H1 (cell line): ENCODE results near the gene MGMT. TPM values are rescaled to one million over a fixed set of nuclear protein-coding genes. Genes with fewer than 3 reads are reported as not detected.

Experiments
- CTCF ChIA-PET: fragments of 300-600 bp; sonication (Branson Sonifier 250); formaldehyde crosslinking; loops from one replicate; lab custom pipeline; 2021; ENCODE audit not compliant: partially characterized antibody; lab: Charles Lee
- POLR2A ChIA-PET: fragments of 300-600 bp; sonication (Branson Sonifier 250); formaldehyde crosslinking; loops from one replicate; lab custom pipeline; 2021; ENCODE audit warnings: inconsistent platforms; ENCODE audit not compliant: partially characterized antibody; lab: Charles Lee
- DNase-seq, 2 experiments: peaks; one replicate each; pipeline versions ENCODE4 v3.0.0 to v3.0.0-alpha.2; 2010 to 2022; ENCODE audit warnings: low spot score in 2 of 2, low read depth in 1 of 2, mixed read lengths in 1 of 2
- FAIRE-seq: peaks from 2 replicates; lab custom pipeline; 2011; peaks lifted over from hg19 to GRCh38; lab: Jason Lieb, UNC
- H2AFZ ChIP-seq: 2 replicates; pipeline ENCODE4 v1.8.1; 2012; ENCODE audit warnings: low read length, inconsistent platforms
- H2AK5ac ChIP-seq: 2 replicates; pipeline ENCODE4 v1.6.1; 2013; ENCODE audit warnings: low read depth, low read length
- H2BK120ac ChIP-seq: replicated peaks from 2 replicates; pipeline ENCODE3; 2013; ENCODE audit warnings: low read depth, low read length, inconsistent platforms
- H2BK12ac ChIP-seq: 2 replicates; pipeline ENCODE4 v1.6.1; 2013; ENCODE audit warnings: low read depth, low read length
- H2BK15ac ChIP-seq: 2 replicates; pipeline ENCODE4 v1.6.1; 2013; ENCODE audit warnings: low read length
- H2BK20ac ChIP-seq: 2 replicates; pipeline ENCODE4 v1.6.1; 2013; ENCODE audit warnings: low read length
- H2BK5ac ChIP-seq: 2 replicates; pipeline ENCODE4 v1.6.1; 2013; ENCODE audit warnings: low read depth, low read length
- H3K14ac ChIP-seq: 2 replicates; pipeline ENCODE4 v1.6.1; 2013; ENCODE audit warnings: inconsistent platforms; ENCODE audit not compliant: insufficient read length
- H3K18ac ChIP-seq: 2 replicates; pipeline ENCODE4 v1.6.1; 2013; ENCODE audit warnings: low read length; ENCODE audit errors: extremely low read depth
- H3K23ac ChIP-seq: 2 replicates; pipeline ENCODE4 v1.6.1; 2013; ENCODE audit warnings: inconsistent platforms; ENCODE audit not compliant: insufficient read length
- H3K23me2 ChIP-seq: 2 replicates; pipeline ENCODE4 v1.6.1; 2013; ENCODE audit warnings: low read depth, low read length
- H3K27ac ChIP-seq: 2 replicates; pipeline ENCODE4 v1.6.1; 2011; ENCODE audit warnings: low read depth, low read length, inconsistent platforms
- H3K27me3 ChIP-seq, 4 experiments: replicated peaks in 1 of 4; 1 replicate in 1 of 4; 2 replicates in 3 of 4; pipeline versions ENCODE4 v1.6.1 to v1.8.1; 2011 to 2013; ENCODE audit warnings: low read length in 3 of 4, mild to moderate bottlenecking in 3 of 4, inconsistent platforms in 2 of 4, mixed read lengths in 2 of 4, moderate library complexity in 1 of 4; ENCODE audit not compliant: control insufficient read depth in 3 of 4, insufficient read depth in 3 of 4; ENCODE audit errors: extremely low read depth in 1 of 4
- H3K36me3 ChIP-seq, 4 experiments: 2 replicates each; pipeline versions ENCODE4 v1.6.1 to v1.8.1; 2011 to 2013; ENCODE audit warnings: mild to moderate bottlenecking in 4 of 4, low read length in 3 of 4, moderate library complexity in 2 of 4, control low read depth in 1 of 4, inconsistent platforms in 1 of 4; ENCODE audit not compliant: insufficient read depth in 4 of 4, control insufficient read depth in 2 of 4
- H3K4ac ChIP-seq: replicated peaks from 2 replicates; pipeline ENCODE3; 2013; ENCODE audit warnings: low read length, low read depth, mixed read lengths, inconsistent platforms; ENCODE audit not compliant: insufficient read length
- H3K4me1 ChIP-seq, 4 experiments: replicated peaks in 1 of 4; 1 replicate in 1 of 4; 2 replicates in 3 of 4; pipeline versions ENCODE4 v1.6.1 to v1.8.1; 2011 to 2013; ENCODE audit warnings: low read length in 3 of 4, inconsistent platforms in 2 of 4, mixed read lengths in 1 of 4; ENCODE audit not compliant: insufficient read depth in 4 of 4, control insufficient read depth in 3 of 4
- H3K4me2 ChIP-seq, 2 experiments: 2 replicates each; pipeline versions ENCODE4 v1.6.1 to v1.8.1; 2011 to 2013; ENCODE audit warnings: low read depth in 2 of 2, low read length in 2 of 2, control low read depth in 1 of 2, inconsistent platforms in 1 of 2, mild to moderate bottlenecking in 1 of 2; ENCODE audit not compliant: insufficient read depth in 1 of 2
- H3K4me3 ChIP-seq, 4 experiments: fragments of 200-600, 300-600 bp in 1 of 4; sonication (generic), shearing (Covaris generic), sonication (Bioruptor Twin) in 1 of 4; 2 replicates each; pipeline versions ENCODE4 v1.5.1 to v1.8.1; 2011 to 2016; ENCODE audit warnings: low read length in 4 of 4, low read depth in 3 of 4, control low read depth in 2 of 4, inconsistent platforms in 2 of 4, mild to moderate bottlenecking in 2 of 4, mixed read lengths in 1 of 4, moderate library complexity in 1 of 4; ENCODE audit not compliant: insufficient read depth in 2 of 4; ENCODE audit errors: extremely low read depth in 1 of 4
- H3K56ac ChIP-seq: replicated peaks from 2 replicates; pipeline ENCODE3; 2013; ENCODE audit warnings: low read depth, mild to moderate bottlenecking, mixed read lengths, low read length, inconsistent platforms; ENCODE audit not compliant: insufficient read length
- H3K79me1 ChIP-seq: 2 replicates; pipeline ENCODE4 v1.6.1; 2013; ENCODE audit warnings: low read depth, low read length, control low read depth
- H3K79me2 ChIP-seq, 2 experiments: 2 replicates each; pipeline versions ENCODE4 v1.6.1 to v1.8.1; 2012 to 2013; ENCODE audit warnings: low read length in 2 of 2, mild to moderate bottlenecking in 2 of 2, inconsistent platforms in 1 of 2; ENCODE audit not compliant: insufficient read depth in 2 of 2, control insufficient read depth in 1 of 2
- H3K9ac ChIP-seq, 4 experiments: replicated peaks in 1 of 4; 1 replicate in 1 of 4; 2 replicates in 3 of 4; pipeline versions ENCODE4 v1.6.1 to v1.8.1; 2011 to 2013; ENCODE audit warnings: low read depth in 3 of 4, low read length in 3 of 4, control low read depth in 2 of 4, mild to moderate bottlenecking in 2 of 4, moderate library complexity in 2 of 4, inconsistent platforms in 1 of 4; ENCODE audit errors: extremely low read depth in 1 of 4
- H3K9me3 ChIP-seq, 2 experiments: 2 replicates each; pipeline versions ENCODE4 v1.6.1 to v1.8.1; 2012 to 2013; ENCODE audit warnings: mild to moderate bottlenecking in 2 of 2, moderate library complexity in 2 of 2, control low read depth in 1 of 2, inconsistent platforms in 1 of 2, low read depth in 1 of 2, low read length in 1 of 2, mixed read lengths in 1 of 2; ENCODE audit not compliant: insufficient read depth in 2 of 2
- H4K20me1 ChIP-seq, 2 experiments: replicated peaks in 1 of 2; 2 replicates each; pipeline versions ENCODE3 to v1.8.1; 2011 to 2013; ENCODE audit warnings: inconsistent platforms in 2 of 2, low read length in 2 of 2, mild to moderate bottlenecking in 1 of 2; ENCODE audit not compliant: insufficient read depth in 2 of 2, control insufficient read depth in 1 of 2
- H4K5ac ChIP-seq: 2 replicates; pipeline ENCODE4 v1.6.1; 2013; ENCODE audit warnings: low read length, low read depth, mixed read lengths, inconsistent platforms; ENCODE audit not compliant: insufficient read length
- H4K8ac ChIP-seq: 2 replicates; pipeline ENCODE4 v1.8.0; 2013; ENCODE audit warnings: mild to moderate bottlenecking, moderate library complexity, low read length, inconsistent platforms; ENCODE audit not compliant: insufficient read depth; ENCODE audit errors: extremely low read depth
- H4K91ac ChIP-seq: replicated peaks from 2 replicates; pipeline ENCODE3; 2013; ENCODE audit warnings: low read length, mixed read lengths, inconsistent platforms; ENCODE audit not compliant: insufficient read length
- BACH1 ChIP-seq: IDR thresholded peaks from 2 replicates; pipeline ENCODE4 v1.6.1; 2012; ENCODE audit warnings: low read length, improper control_type of control experiment
- HDAC6 ChIP-seq: IDR thresholded peaks from one replicate; pipeline ENCODE4 v1.7.1; 2012; ENCODE audit warnings: low read depth, mild to moderate bottlenecking, inconsistent platforms, low read length, moderate library complexity
- JUN ChIP-seq: IDR thresholded peaks from 2 replicates; pipeline ENCODE4 v1.6.1; 2011; ENCODE audit warnings: low read depth, mild to moderate bottlenecking, improper control_type of control experiment, low read length
- SP4 ChIP-seq: IDR thresholded peaks from 2 replicates; pipeline ENCODE4 v1.6.1; 2012; ENCODE audit warnings: low read length, inconsistent platforms
- TCF12 ChIP-seq: IDR thresholded peaks from 2 replicates; pipeline ENCODE4 v1.6.1; 2011; ENCODE audit warnings: low read depth, mild to moderate bottlenecking, low read length
- USF2 ChIP-seq: IDR thresholded peaks from 2 replicates; pipeline ENCODE4 v1.6.1; 2011; ENCODE audit warnings: low read length, improper control_type of control experiment
- WGBS, 2 experiments: shearing (Covaris generic) in 1 of 2; methylation state at CpG; one replicate each; pipeline versions ENCODE4 v1.1.6 to v1.1.7; 2013 to 2015; ENCODE audit warnings: low lambda C conversion rate in 2 of 2, mixed read lengths in 2 of 2, inconsistent platforms in 1 of 2, low coverage in 1 of 2, missing lambda C conversion rate in 1 of 2; ENCODE audit not compliant: insufficient replicate concordance in 2 of 2, insufficient coverage in 1 of 2, insufficient read length in 1 of 2; ENCODE audit errors: extremely low coverage in 1 of 2, missing lambda C conversion rate in 1 of 2; 5-methylcytosine and 5-hydroxymethylcytosine counted together
- polyA plus RNA-seq, 7 experiments: library from polyadenylated mRNA; depleted of rRNA in 3 of 7; stranded (reverse) in 5 of 7; unstranded in 2 of 7; fragments of >200 nt in 5 of 7; fragments of 200-250 nt in 2 of 7; gene quantifications; 1 replicate in 5 of 7; 2 replicates in 1 of 7; 4 replicates in 1 of 7; pipeline versions ENCODE4 v1.2.1 to v1.2.3, GENCODE V29; 2011 to 2013; ENCODE audit warnings: missing spikeins in 2 of 7, mixed read lengths in 2 of 7
- total RNA-seq: library from RNA; stranded (reverse); fragmentation: NEBNext Ultra II Directional; extraction: Animal tissue kit (Norgen Biotek cat#: 25700); gene quantifications from 2 replicates; pipeline ENCODE4 v1.2.1, GENCODE V29; 2021

The MGMT gene
- total and polyA plus RNA-seq, 2 of the 8 experiments (the other 6 are each of a cell fraction or from before 2014, with no cell fraction given), result 9.9 to 10.7 TPM

GRCh38 chr10:129730272-129730992 is 263.4 kb downstream of the MGMT start:
- Histone ChIP-seq H4K8ac (no peak overlapping the region), H3K4me3 (no peak overlapping the region), H3K27ac (no peak overlapping the region), H3K4me1 (peaks cover 0 to 5% (median under 1%) of the 10 kb centered on the region in 4 experiments; a peak in 4 of 7 replicates), H3K23me2 (no peaks in the 10 kb centered on the region), H3K79me1 (no peaks in the 10 kb centered on the region), H4K20me1 (no peaks in the 10 kb centered on the region), H2BK20ac (no peak overlapping the region), H2BK12ac (no peak overlapping the region), H3K36me3 (no peaks in the 10 kb centered on the region), H3K27me3 (no peaks in the 10 kb centered on the region), H4K5ac (no peak overlapping the region), H4K91ac (no peak overlapping the region), H3K18ac (no peak overlapping the region)
- FAIRE-seq (no peak), DNase-seq (peak in 1 of 2 experiments; percentile 38)
- 86% methylated on average over 12 of the region's 12 CpGs; no CpG with 5 or more reads in 1 of the 2 experiments for WGBS, 2 experiments
- CTCF ChIA-PET, result interaction anchor here (0.6 to 1.3 kb wide), 2 partner anchors 221 to 433 kb away, joined by 3 to 4 read pairs; no protein-coding TSS in a partner anchor
- TF ChIP-seq JUN (no peak), HDAC6 (no peak), USF2 (no peak), SP4 (no peak), BACH1 (no peak), TCF12 (no peak)
- TF ChIP-seq, all 59 proteins: peak for 0
- POLR2A ChIA-PET, result interaction anchor here (0.6 to 1.3 kb wide), 2 partner anchors 9 to 12 kb away, joined by 3 read pairs; no protein-coding TSS in a partner anchor
- Histone ChIP-seq H3K4me2 (no peak overlapping the region), H3K4ac (no peak overlapping the region), H3K79me2 (no peaks in the 10 kb centered on the region), H3K14ac (no peak overlapping the region), H2AK5ac (no peak overlapping the region), H2BK120ac (no peak overlapping the region), H2BK5ac (no peak overlapping the region), H2BK15ac (no peak overlapping the region), H3K23ac (no peak overlapping the region), H2AFZ (no peak overlapping the region), H3K9ac (no peak overlapping the region), H3K9me3 (peaks cover 8 to 20% of the 10 kb centered on the region in 2 experiments; a peak in 3 of 4 replicates), H3K56ac (no peak overlapping the region)
